ENCODE data around the gene TAF13. TPM values are rescaled to one million over a fixed set of nuclear protein-coding genes. Genes with fewer than 3 reads are reported as not detected.
"Not testable (repeated sequence)": the region's sequence is repeated elsewhere in the genome, so short reads cannot be mapped to it uniquely, and the experiment has no call there.

The TAF13 gene
- total and polyA plus RNA-seq, 2 experiments from 2014 or later, result 93.2 to 197 TPM

GRCh38 chr1:109020693-109021257 lies 55.0 kb downstream of the TAF13 start:
- in situ Hi-C loops (cut with MboI), result no loop called here
- H3K9me2 ChIP-seq (ENCODE audit: insufficient read depth), result no peaks in the 10 kb centered on the region
- no peaks in the 10 kb centered on the region for H4K20me1 ChIP-seq (ENCODE audit: insufficient read depth)
- no peaks in the 10 kb centered on the region for H3K4me1 ChIP-seq (ENCODE audit: insufficient read depth)
- 88 to 92% methylated on average over 3 of the region's 3 CpGs for WGBS, 2 experiments (ENCODE audit: low coverage in 1 of 2, low lambda C conversion rate in 2 of 2, missing lambda C conversion rate in 2 of 2)
- H3F3A ChIP-seq (ENCODE audit: insufficient read depth), result no peaks in the 10 kb centered on the region
- TF ChIP-seq EZH2phosphoT487 (IDR thresholded peaks at IDR 0.05; ENCODE audit: insufficient read depth, low read depth), result no peak
- TF ChIP-seq EZH2 (IDR thresholded peaks at IDR 0.05; ENCODE audit: insufficient read depth, poor library complexity, severe bottlenecking), result no peak
- peaks cover 44% of the 10 kb centered on the region for H3K79me2 ChIP-seq (ENCODE audit: insufficient read depth)
- H3K4me2 ChIP-seq (ENCODE audit: unreplicated experiment), result no peak overlapping the region
- H3K27ac ChIP-seq, result no peak overlapping the region
- no peak overlapping the region for H3K4me3 ChIP-seq
- H3K27me3 ChIP-seq (replicated peaks; ENCODE audit: insufficient read depth), result no peaks in the 10 kb centered on the region
- no peaks in the 10 kb centered on the region for H3K9me3 ChIP-seq (ENCODE audit: low read depth)
- peaks cover 13% of the 10 kb centered on the region; the same call in 1 of the 2 replicates for H3K36me3 ChIP-seq (ENCODE audit: low read depth)
- DNase-seq, result no peak
- no peak overlapping the region for H2AFZ ChIP-seq
- no peak overlapping the region for H3K9ac ChIP-seq

GRCh38 chr1:109017719-109018118 lies 58.1 kb downstream of the TAF13 start:
- H3K27ac ChIP-seq; H3K9me3 ChIP-seq (ENCODE audit: low read depth); H3K4me3 ChIP-seq; H2AFZ ChIP-seq; H3K4me1 ChIP-seq (ENCODE audit: insufficient read depth); H3F3A ChIP-seq (ENCODE audit: insufficient read depth); DNase-seq; H3K9ac ChIP-seq; H4K20me1 ChIP-seq (ENCODE audit: insufficient read depth); in situ Hi-C loops (cut with MboI); H3K4me2 ChIP-seq (ENCODE audit: unreplicated experiment); H3K9me2 ChIP-seq (ENCODE audit: insufficient read depth); H3K27me3 ChIP-seq (replicated peaks; ENCODE audit: insufficient read depth): not testable (repeated sequence)
- 95 to 98% methylated on average over 6 of the region's 6 CpGs for WGBS, 2 experiments (ENCODE audit: low coverage in 1 of 2, low lambda C conversion rate in 2 of 2, missing lambda C conversion rate in 2 of 2)
- peaks cover 16% of the 10 kb centered on the region; the same call in 1 of the 2 replicates for H3K79me2 ChIP-seq (ENCODE audit: insufficient read depth)
- H3K36me3 ChIP-seq (ENCODE audit: low read depth), result peaks cover 17% of the 10 kb centered on the region

DNA sequence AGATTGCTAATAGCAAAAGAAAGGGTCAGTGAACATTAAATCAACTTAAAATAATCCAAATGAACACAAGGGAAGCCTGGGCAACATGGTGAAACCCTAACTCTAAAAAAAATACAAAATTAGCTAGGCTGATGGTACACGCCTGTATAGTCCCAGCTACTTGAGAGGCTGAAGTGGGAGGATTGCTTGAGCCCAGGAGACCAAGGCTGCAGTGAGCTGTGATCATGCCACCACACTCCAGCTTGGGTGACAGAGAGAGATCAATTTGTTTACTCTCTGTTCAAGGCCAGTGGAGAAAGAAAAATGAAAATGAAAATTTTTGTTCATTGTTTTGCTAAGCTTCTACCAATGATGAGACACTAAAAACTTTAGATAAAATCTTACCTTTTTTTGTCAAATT lies 58.7 kb downstream of the TAF13 start:
- in situ Hi-C loops (cut with MboI), result no loop called here
- H3K27me3 ChIP-seq (replicated peaks; ENCODE audit: insufficient read depth), result no peaks in the 10 kb centered on the region
- H3K4me1 ChIP-seq (ENCODE audit: insufficient read depth), result no peaks in the 10 kb centered on the region
- no peak overlapping the region for H3K4me2 ChIP-seq (ENCODE audit: unreplicated experiment)
- no peaks in the 10 kb centered on the region for H4K20me1 ChIP-seq (ENCODE audit: insufficient read depth)
- H3K36me3 ChIP-seq (ENCODE audit: low read depth), result peaks cover 17% of the 10 kb centered on the region
- H3K4me3 ChIP-seq, result no peak overlapping the region
- 97 to 100% methylated on average over 1 of the region's 1 CpG for WGBS, 2 experiments (ENCODE audit: low coverage in 1 of 2, low lambda C conversion rate in 2 of 2, missing lambda C conversion rate in 2 of 2)
- H3K9ac ChIP-seq, result no peak overlapping the region
- no peak overlapping the region for H2AFZ ChIP-seq
- H3K9me2 ChIP-seq (ENCODE audit: insufficient read depth), result no peaks in the 10 kb centered on the region
- DNase-seq, result no peak
- H3K27ac ChIP-seq, result no peak overlapping the region
- no peak for TF ChIP-seq EZH2phosphoT487 (IDR thresholded peaks at IDR 0.05; ENCODE audit: insufficient read depth, low read depth)
- peaks cover 16% of the 10 kb centered on the region; the same call in 1 of the 2 replicates for H3K79me2 ChIP-seq (ENCODE audit: insufficient read depth)
- no peaks in the 10 kb centered on the region for H3K9me3 ChIP-seq (ENCODE audit: low read depth)
- H3F3A ChIP-seq (ENCODE audit: insufficient read depth), result no peaks in the 10 kb centered on the region

Small RNA genes lying within 50 kb of the gene (small RNA-seq; reads per million reads assigned to genes)
- not detected for gene AL356488.2 (ENCODE audit: low read depth, low replicate concordance)
- not detected for gene BX679664.1 (ENCODE audit: low read depth, low replicate concordance)

Other genes starting within 250 kb of the TAF13 start
- gene AKNAD1, start 218.9 kb downstream of the TAF13 start, total RNA-seq (2014; rRNA removed; shearing (Covaris generic)), result not detected in 2 replicates
- gene AKNAD1, start 218.9 kb downstream of the TAF13 start, polyA plus RNA-seq (2016; fragmentation: Nextera tagmentation; extraction: Ambion mirVana), result not detected in 2 replicates
- gene GPSM2, start 199.0 kb downstream of the TAF13 start, total RNA-seq (2014; rRNA removed; shearing (Covaris generic)), result 18.2 and 19.6 TPM in 2 replicates
- gene GPSM2, start 199.0 kb downstream of the TAF13 start, polyA plus RNA-seq (2016; fragmentation: Nextera tagmentation; extraction: Ambion mirVana), result 13.6 and 15.5 TPM in 2 replicates
- gene CLCC1, start 112.5 kb downstream of the TAF13 start, total RNA-seq (2014; rRNA removed; shearing (Covaris generic)), result 35.3 and 58.0 TPM in 2 replicates
- 34.9 and 36.8 TPM in 2 replicates for gene CLCC1, start 112.5 kb downstream of the TAF13 start, polyA plus RNA-seq (2016; fragmentation: Nextera tagmentation; extraction: Ambion mirVana)
- gene WDR47, start 33.9 kb downstream of the TAF13 start, total RNA-seq (2014; rRNA removed; shearing (Covaris generic)), result 17.9 and 19.0 TPM in 2 replicates
- gene WDR47, start 33.9 kb downstream of the TAF13 start, polyA plus RNA-seq (2016; fragmentation: Nextera tagmentation; extraction: Ambion mirVana), result 12.2 and 15.5 TPM in 2 replicates
- 35.6 and 39.6 TPM in 2 replicates for gene TMEM167B, start 14.8 kb upstream of the TAF13 start, total RNA-seq (2014; rRNA removed; shearing (Covaris generic))
- 27.7 and 29.0 TPM in 2 replicates for gene TMEM167B, start 14.8 kb upstream of the TAF13 start, polyA plus RNA-seq (2016; fragmentation: Nextera tagmentation; extraction: Ambion mirVana)
- gene ELAPOR1, start 38.1 kb upstream of the TAF13 start, total RNA-seq (2014; rRNA removed; shearing (Covaris generic)), result 0.51 and 0.54 TPM in 2 replicates
- gene ELAPOR1, start 38.1 kb upstream of the TAF13 start, polyA plus RNA-seq (2016; fragmentation: Nextera tagmentation; extraction: Ambion mirVana), result 0.56 and 1.2 TPM in 2 replicates
- gene SARS1, start 137.9 kb upstream of the TAF13 start, total RNA-seq (2014; rRNA removed; shearing (Covaris generic)), result 365 and 410 TPM in 2 replicates
- 353 and 355 TPM in 2 replicates for gene SARS1, start 137.9 kb upstream of the TAF13 start, polyA plus RNA-seq (2016; fragmentation: Nextera tagmentation; extraction: Ambion mirVana)
- gene CELSR2, start 173.5 kb upstream of the TAF13 start, total RNA-seq (2014; rRNA removed; shearing (Covaris generic)), result 0.13 and 0.32 TPM in 2 replicates
- 0.11 and 0.25 TPM in 2 replicates for gene CELSR2, start 173.5 kb upstream of the TAF13 start, polyA plus RNA-seq (2016; fragmentation: Nextera tagmentation; extraction: Ambion mirVana)
- gene PSRC1, start 207.1 kb upstream of the TAF13 start, total RNA-seq (2014; rRNA removed; shearing (Covaris generic)), result 15.6 and 20.5 TPM in 2 replicates
- gene PSRC1, start 207.1 kb upstream of the TAF13 start, polyA plus RNA-seq (2016; fragmentation: Nextera tagmentation; extraction: Ambion mirVana), result 11.6 and 15.3 TPM in 2 replicates
- not detected in 2 replicates for gene MYBPHL, start 231.0 kb upstream of the TAF13 start, total RNA-seq (2014; rRNA removed; shearing (Covaris generic))
- gene MYBPHL, start 231.0 kb upstream of the TAF13 start, polyA plus RNA-seq (2016; fragmentation: Nextera tagmentation; extraction: Ambion mirVana), result not detected in 2 replicates